ENCODE measurements around the gene TCEA2. TPM values are rescaled to one million over a fixed set of nuclear protein-coding genes. Genes with fewer than 3 reads are reported as not detected.
"Not testable (repeated sequence)": the region's sequence is repeated elsewhere in the genome, so short reads cannot be mapped to it uniquely, and the experiment has no call there.

The TCEA2 gene
- total RNA-seq, 2 donors from 2014 or later = 20.0 to 21.0 TPM

DNA sequence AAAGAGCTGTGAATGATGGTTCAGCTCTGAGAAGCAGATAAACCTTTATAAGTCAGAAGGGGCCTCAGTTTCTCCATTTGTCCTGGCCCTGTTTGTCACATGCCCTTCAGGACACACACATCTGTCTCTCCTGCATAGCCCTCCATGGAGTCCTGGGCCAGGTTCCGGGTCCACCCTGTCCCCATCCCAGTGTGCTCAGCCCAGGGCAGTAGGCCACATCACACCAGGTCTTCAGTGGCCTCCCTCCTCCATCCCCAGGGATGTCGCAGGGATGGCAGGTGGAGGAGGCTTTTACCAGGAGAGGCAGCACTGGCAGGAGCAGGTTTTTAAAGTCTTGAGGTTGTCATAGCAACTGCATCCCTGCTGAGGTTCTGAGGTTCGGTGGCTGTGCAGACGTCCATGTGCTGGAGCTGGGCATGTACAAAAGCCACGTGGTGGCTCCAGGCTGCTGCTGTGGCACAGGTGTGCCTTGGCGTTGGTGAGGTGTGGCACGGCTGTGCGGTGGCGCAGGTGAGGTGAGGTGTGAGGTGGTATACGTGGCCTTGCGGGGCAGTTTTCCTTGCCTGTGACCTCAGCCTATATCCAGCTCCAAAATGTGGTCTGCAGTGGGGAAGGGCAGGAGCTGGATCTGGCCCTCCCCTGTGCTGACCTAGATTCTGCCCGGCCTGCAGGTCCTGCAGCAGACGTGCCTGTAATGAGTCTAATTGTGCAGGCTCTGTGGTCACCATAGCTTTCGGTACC, 52.3 kb downstream of the TCEA2 start:
- H3K9me3 ChIP-seq (ENCODE audit: control insufficient read depth, low read length, poor library complexity, severe bottlenecking) = no peaks in the 10 kb centered on the region
- H3K4me3 Mint-ChIP-seq = no peak overlapping the region
- H3K27me3 Mint-ChIP-seq = no peaks in the 10 kb centered on the region
- H3K4me1 Mint-ChIP-seq = peaks cover 8% of the 10 kb centered on the region
- DNase-seq = no peak
- no peak for ATAC-seq
- no peaks in the 10 kb centered on the region for H3K36me3 Mint-ChIP-seq (ENCODE audit: low read depth)
- no peak overlapping the region for H3K27ac Mint-ChIP-seq

DNA sequence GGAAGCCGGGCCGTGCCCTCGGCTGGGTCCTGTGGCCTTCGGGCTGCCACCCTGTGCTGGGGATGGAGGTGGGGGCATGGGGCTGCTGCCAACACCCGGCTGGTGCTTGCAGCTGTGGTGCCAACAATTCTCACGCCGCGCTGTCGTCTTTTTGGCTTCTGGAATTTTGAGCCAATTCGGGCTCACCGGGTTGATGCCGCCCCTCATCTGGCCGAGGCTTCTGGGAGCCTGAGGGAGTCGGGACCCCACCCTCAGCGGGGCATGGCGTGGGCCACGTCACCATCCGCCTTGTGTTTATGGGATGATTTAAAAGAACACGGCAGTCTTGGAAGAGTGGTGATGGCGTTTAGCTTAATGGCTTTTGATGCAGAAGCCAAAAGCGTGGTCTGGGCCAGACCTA, 53.0 kb downstream of the TCEA2 start:
- ATAC-seq (no peak), DNase-seq (no peak)
- H3K9me3 ChIP-seq (ENCODE audit: control insufficient read depth, low read length, poor library complexity, severe bottlenecking) = no peaks in the 10 kb centered on the region
- H3K4me1 Mint-ChIP-seq = peaks cover 10% of the 10 kb centered on the region
- no peak overlapping the region for H3K27ac Mint-ChIP-seq
- no peaks in the 10 kb centered on the region for H3K27me3 Mint-ChIP-seq
- H3K4me3 Mint-ChIP-seq = no peak overlapping the region
- no peaks in the 10 kb centered on the region for H3K36me3 Mint-ChIP-seq (ENCODE audit: low read depth)

DNA sequence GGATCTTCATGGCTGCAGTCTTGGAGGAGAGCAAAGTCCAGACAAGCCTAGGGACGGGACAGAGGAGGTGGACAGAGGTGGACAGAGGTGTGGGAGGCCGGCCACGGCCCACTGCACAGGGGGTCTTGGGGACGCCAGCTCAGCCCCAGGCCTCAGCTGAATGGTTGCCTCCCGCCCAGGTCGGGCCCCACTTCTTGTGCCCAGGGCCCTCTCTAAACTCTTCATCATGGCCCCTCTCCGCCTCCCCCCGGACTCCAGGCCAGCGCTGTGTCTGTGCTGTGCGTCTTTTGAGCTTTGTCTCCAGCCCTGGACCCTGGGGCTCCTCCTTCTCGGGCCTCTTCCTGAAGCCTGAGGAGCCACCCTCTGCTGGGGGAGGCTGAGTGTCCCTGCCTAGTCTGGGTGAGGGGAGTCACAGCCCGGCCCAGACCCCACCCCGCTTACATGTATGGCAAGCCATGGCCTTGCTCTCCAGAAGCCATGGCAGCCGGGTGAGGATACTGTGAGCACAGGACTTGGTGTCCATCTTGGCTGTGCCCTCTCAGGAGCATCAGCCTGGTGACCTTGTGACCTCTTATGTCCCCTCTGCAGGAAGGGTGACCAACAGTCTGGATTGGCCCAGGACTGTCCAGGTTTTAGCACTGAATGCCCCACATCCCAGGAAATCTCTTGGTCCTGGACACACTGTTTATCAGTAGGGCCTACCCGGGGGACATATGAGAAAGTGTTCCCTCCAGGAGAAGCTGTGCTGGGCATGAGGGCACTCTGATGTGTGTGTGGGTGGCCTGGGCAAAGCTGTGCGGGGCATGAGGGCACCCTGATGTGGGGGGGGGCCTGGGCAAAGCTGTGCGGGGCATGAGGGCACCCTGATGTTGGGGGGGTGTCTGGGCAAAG, 53.8 kb downstream of the TCEA2 start:
- ATAC-seq (no peak), DNase-seq (no peak)
- H3K27ac Mint-ChIP-seq = no peak overlapping the region
- no peak overlapping the region for H3K4me3 Mint-ChIP-seq
- H3K9me3 ChIP-seq (ENCODE audit: control insufficient read depth, low read length, poor library complexity, severe bottlenecking) = no peaks in the 10 kb centered on the region
- H3K36me3 Mint-ChIP-seq (ENCODE audit: low read depth) = peaks cover 2% of the 10 kb centered on the region
- peaks cover 6% of the 10 kb centered on the region for H3K27me3 Mint-ChIP-seq
- peaks cover 10% of the 10 kb centered on the region for H3K4me1 Mint-ChIP-seq

DNA sequence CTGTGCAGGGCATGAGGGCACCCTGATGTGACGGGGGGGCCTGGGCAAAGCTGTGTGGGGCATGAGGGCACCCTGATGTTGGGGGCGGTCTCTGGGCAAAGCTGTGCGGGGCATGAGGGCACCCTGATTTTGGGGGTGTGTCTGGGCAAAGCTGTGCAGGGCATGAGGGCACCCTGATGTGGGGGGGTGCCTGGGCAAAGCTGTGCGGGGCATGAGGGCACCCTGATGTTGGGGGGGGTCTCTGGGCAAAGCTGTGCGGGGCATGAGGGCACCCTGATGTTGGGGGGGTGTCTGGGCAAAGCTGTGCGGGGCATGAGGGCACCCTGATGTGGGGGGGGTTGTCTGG, 54.4 kb downstream of the TCEA2 start:
- H3K36me3 Mint-ChIP-seq (ENCODE audit: low read depth); ATAC-seq; H3K27ac Mint-ChIP-seq; H3K9me3 ChIP-seq (ENCODE audit: control insufficient read depth, low read length, poor library complexity, severe bottlenecking); DNase-seq; H3K4me3 Mint-ChIP-seq: not testable (repeated sequence)
- Mint-ChIP-seq H3K4me1 (peaks cover 10% of the 10 kb centered on the region), H3K27me3 (peaks cover 11% of the 10 kb centered on the region)

DNA sequence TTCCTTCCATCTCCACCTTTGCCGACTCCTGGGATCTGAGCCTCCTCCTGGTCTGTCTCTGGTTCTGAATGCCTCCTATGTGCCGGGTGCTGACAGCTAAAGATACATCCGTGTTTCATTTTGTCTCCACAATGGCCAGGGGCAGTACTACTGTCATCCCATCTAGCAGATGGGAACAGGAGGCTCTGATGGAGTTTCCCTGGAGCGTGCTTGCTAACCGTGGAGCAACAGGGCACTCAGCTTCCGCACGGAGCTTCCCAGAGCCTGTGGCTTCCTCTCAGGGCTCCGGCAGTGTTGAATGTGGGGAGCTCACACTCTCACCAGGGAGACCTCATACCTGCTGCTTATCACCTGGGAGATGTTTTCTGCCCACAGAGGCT, 56.3 kb downstream of the TCEA2 start:
- H3K9me3 ChIP-seq (ENCODE audit: control insufficient read depth, low read length, poor library complexity, severe bottlenecking) = no peaks in the 10 kb centered on the region
- H3K36me3 Mint-ChIP-seq (ENCODE audit: low read depth) = peaks cover 2% of the 10 kb centered on the region
- peaks cover 11% of the 10 kb centered on the region for H3K27me3 Mint-ChIP-seq
- H3K4me1 Mint-ChIP-seq = peaks cover 10% of the 10 kb centered on the region
- H3K27ac Mint-ChIP-seq = peak overlapping the region; percentile 93
- H3K4me3 Mint-ChIP-seq = no peak overlapping the region
- no peak for ATAC-seq
- DNase-seq = no peak

DNA sequence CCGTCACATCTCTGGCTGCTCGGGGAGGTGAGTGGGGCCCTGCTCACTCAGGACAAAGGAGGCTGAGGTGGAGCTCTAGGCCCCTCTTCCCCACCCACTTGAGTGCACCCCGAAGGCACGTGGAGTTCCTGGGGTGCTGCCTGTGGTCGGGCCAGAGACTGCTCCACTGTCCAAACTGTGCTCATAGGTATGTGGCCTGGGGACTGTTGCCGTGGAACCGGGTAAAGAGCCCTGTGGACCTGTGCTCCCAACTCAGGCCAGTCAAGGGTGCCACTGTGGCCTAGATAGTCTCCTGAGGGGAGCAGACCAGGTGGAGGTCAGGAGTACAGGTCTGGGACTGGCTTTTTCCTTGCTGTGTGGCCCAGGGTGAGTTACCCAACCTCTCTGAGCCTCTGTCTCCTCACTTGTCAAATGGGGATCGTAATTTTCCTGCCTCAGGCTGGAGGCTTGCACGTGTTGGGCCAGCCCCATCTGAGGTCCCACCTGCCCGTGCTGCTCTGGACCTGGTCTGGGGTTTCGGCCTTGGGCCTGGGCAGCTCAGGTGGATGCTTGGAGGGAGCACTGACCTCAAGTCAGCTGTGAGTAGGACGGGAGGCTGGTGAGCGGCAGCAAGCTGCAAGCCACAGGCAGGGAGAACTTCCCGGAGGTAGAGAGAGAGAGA, 56.8 kb downstream of the TCEA2 start:
- no peak for DNase-seq
- peak overlapping the region; percentile 93 for H3K27ac Mint-ChIP-seq
- peaks cover 2% of the 10 kb centered on the region for H3K36me3 Mint-ChIP-seq (ENCODE audit: low read depth)
- peak; percentile 7 for ATAC-seq
- peak overlapping the region; percentile 82 for H3K4me3 Mint-ChIP-seq
- H3K9me3 ChIP-seq (ENCODE audit: control insufficient read depth, low read length, poor library complexity, severe bottlenecking) = no peaks in the 10 kb centered on the region
- peaks cover 10% of the 10 kb centered on the region for H3K4me1 Mint-ChIP-seq
- peaks cover 11% of the 10 kb centered on the region for H3K27me3 Mint-ChIP-seq

DNA sequence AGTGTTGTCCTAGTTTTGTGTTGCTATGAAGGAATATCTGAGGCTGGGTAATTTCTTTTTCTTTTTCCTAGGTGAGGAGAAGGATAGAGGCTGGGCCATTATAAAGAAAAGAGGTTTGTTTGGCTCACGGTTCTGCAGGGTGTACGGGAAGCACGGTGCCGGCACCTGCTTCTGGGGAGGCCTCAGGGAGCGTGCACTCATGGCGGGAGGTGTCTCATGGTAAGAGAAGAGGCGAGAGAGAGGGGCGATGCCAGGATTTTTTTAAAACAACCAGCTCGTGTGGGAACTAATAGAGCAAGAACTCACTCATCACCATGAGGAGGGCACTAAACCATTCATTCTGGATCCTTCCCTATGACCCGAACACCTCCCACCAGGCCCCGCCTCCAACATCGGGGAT, 58.6 kb downstream of the TCEA2 start:
- Mint-ChIP-seq H3K4me1 (peaks cover 7% of the 10 kb centered on the region), H3K4me3 (peak overlapping the region; percentile 25), H3K27me3 (peaks cover 11% of the 10 kb centered on the region), H3K27ac (no peak overlapping the region), H3K36me3 (ENCODE audit: low read depth) (peaks cover 2% of the 10 kb centered on the region)
- ATAC-seq (no peak), DNase-seq (no peak)
- H3K9me3 ChIP-seq (ENCODE audit: control insufficient read depth, low read length, poor library complexity, severe bottlenecking) = no peaks in the 10 kb centered on the region

Other genes starting within 250 kb of the TCEA2 start
- gene ZBTB46, start 231.9 kb upstream of the TCEA2 start, total RNA-seq = under 1 TPM; 0.21 to 0.72 TPM
- gene ABHD16B, start 201.7 kb upstream of the TCEA2 start, total RNA-seq = not detected
- 10 to 100 TPM; 26.9 to 29.9 TPM for gene TPD52L2, start 197.9 kb upstream of the TCEA2 start, total RNA-seq
- 10 to 100 TPM; 35.7 to 39.0 TPM for gene DNAJC5, start 168.1 kb upstream of the TCEA2 start, total RNA-seq
- 10 to 100 TPM; 41.6 to 42.5 TPM for gene UCKL1, start 106.8 kb upstream of the TCEA2 start, total RNA-seq
- 10 to 100 TPM; 17.9 to 18.8 TPM for gene ZNF512B, start 93.3 kb upstream of the TCEA2 start, total RNA-seq
- 10 to 100 TPM; 17.2 to 20.2 TPM for gene SAMD10, start 83.6 kb upstream of the TCEA2 start, total RNA-seq
- gene PRPF6, start 82.1 kb upstream of the TCEA2 start, total RNA-seq = 10 to 100 TPM; 63.8 to 64.9 TPM
- gene C20orf204, start 27.0 kb upstream of the TCEA2 start, total RNA-seq = 10 to 100 TPM in 1 of 2 donors, 1 to 10 TPM in 1; 7.8 to 10.4 TPM
- gene SOX18, start 13.6 kb upstream of the TCEA2 start, total RNA-seq = not detected
- 10 to 100 TPM; 42.8 to 50.9 TPM for gene RGS19, start 16.3 kb downstream of the TCEA2 start, total RNA-seq
- gene OPRL1, start 16.9 kb downstream of the TCEA2 start, total RNA-seq = 1 to 10 TPM; 1.4 to 2.7 TPM
- gene LKAAEAR1, start 21.2 kb downstream of the TCEA2 start, total RNA-seq = not detected
- not detected for gene NPBWR2, start 44.4 kb downstream of the TCEA2 start, total RNA-seq
- gene MYT1, start 101.3 kb downstream of the TCEA2 start, total RNA-seq = not detected
- 10 to 100 TPM; 70.9 to 71.5 TPM for gene PCMTD2, start 192.6 kb downstream of the TCEA2 start, total RNA-seq

Measured in T-helper 17 cell (primary cell).